Liver (tissue), 3 donors: ENCODE measurements around the gene DIP2C.

ENCODE experiments used
- RAD21 ChIP-seq, 2 donors: IDR thresholded peaks; 2 replicates each; pipeline ENCODE4 v1.6.1; 2016; ENCODE audit warnings: antibody characterized with exemption in 2 of 2, mild to moderate bottlenecking in 2 of 2
- TF ChIP-seq, protein P1 (sequence below): fragments of 150-350 bp; IDR thresholded peaks from 2 replicates; pipeline ENCODE4 v1.5.1; 2017; ENCODE audit warnings: improper control_type of control experiment, low read depth, low read length; ENCODE audit not compliant: missing input control
- TF ChIP-seq, protein P2 (sequence below): IDR thresholded peaks from 2 replicates; pipeline ENCODE4 v1.6.1; 2016; ENCODE audit warnings: antibody characterized with exemption, mild to moderate bottlenecking
- donor health status: healthy.
- donor health status: healthy.

DNA sequence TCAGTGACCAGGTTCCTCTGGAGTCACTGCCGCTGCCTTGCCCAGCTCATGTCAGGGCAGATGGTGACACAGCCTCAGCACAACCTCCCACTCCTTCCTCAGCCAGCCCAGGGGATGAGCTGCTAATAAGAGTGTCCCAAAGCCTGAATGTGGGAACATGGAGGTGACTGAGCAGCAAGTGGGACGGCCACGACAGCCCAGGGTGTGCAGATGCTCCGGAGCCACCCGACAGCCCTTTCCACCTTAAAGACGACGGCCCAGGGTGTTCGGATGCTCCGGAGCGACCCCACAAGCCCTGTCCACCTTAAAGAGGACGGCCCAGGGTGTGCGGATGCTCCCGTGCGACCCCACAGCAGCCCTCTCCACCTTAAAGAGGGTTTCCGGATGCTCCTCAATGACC lies 89.2 kb downstream of the DIP2C start:
- no peak for TF ChIP-seq RAD21 (IDR thresholded peaks at IDR 0.05)
- TF ChIP-seq, protein P1, sequence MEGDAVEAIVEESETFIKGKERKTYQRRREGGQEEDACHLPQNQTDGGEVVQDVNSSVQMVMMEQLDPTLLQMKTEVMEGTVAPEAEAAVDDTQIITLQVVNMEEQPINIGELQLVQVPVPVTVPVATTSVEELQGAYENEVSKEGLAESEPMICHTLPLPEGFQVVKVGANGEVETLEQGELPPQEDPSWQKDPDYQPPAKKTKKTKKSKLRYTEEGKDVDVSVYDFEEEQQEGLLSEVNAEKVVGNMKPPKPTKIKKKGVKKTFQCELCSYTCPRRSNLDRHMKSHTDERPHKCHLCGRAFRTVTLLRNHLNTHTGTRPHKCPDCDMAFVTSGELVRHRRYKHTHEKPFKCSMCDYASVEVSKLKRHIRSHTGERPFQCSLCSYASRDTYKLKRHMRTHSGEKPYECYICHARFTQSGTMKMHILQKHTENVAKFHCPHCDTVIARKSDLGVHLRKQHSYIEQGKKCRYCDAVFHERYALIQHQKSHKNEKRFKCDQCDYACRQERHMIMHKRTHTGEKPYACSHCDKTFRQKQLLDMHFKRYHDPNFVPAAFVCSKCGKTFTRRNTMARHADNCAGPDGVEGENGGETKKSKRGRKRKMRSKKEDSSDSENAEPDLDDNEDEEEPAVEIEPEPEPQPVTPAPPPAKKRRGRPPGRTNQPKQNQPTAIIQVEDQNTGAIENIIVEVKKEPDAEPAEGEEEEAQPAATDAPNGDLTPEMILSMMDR, result no peak
- TF ChIP-seq, protein P2, sequence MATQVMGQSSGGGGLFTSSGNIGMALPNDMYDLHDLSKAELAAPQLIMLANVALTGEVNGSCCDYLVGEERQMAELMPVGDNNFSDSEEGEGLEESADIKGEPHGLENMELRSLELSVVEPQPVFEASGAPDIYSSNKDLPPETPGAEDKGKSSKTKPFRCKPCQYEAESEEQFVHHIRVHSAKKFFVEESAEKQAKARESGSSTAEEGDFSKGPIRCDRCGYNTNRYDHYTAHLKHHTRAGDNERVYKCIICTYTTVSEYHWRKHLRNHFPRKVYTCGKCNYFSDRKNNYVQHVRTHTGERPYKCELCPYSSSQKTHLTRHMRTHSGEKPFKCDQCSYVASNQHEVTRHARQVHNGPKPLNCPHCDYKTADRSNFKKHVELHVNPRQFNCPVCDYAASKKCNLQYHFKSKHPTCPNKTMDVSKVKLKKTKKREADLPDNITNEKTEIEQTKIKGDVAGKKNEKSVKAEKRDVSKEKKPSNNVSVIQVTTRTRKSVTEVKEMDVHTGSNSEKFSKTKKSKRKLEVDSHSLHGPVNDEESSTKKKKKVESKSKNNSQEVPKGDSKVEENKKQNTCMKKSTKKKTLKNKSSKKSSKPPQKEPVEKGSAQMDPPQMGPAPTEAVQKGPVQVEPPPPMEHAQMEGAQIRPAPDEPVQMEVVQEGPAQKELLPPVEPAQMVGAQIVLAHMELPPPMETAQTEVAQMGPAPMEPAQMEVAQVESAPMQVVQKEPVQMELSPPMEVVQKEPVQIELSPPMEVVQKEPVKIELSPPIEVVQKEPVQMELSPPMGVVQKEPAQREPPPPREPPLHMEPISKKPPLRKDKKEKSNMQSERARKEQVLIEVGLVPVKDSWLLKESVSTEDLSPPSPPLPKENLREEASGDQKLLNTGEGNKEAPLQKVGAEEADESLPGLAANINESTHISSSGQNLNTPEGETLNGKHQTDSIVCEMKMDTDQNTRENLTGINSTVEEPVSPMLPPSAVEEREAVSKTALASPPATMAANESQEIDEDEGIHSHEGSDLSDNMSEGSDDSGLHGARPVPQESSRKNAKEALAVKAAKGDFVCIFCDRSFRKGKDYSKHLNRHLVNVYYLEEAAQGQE, result no peak
